Neutrophil (primary cell): ENCODE measurements around the gene TRPT1.

Experiments used
- H3K27ac ChIP-seq: fragments of 200-600 bp; sonication (generic); 2 replicates; pipeline ENCODE4 v1.5.1; 2016; ENCODE audit warnings: mild to moderate bottlenecking, moderate library complexity
- H3K27me3 ChIP-seq: fragments of 200-600 bp; sonication (generic); 2 replicates; pipeline ENCODE4 v1.6.0; 2016; ENCODE audit warnings: mild to moderate bottlenecking
- H3K36me3 ChIP-seq: fragments of 200-600 bp; sonication (generic); 2 replicates; pipeline ENCODE4 v1.5.1; 2017
- H3K4me1 ChIP-seq, 2 experiments: fragments of 200-600 bp in 1 of 2; sonication (generic) in 1 of 2; 1 replicate in 1 of 2; 2 replicates in 1 of 2; pipeline versions ENCODE4 v1.5.1 to v1.6.1; 2013 to 2016; ENCODE audit warnings: low read depth in 1 of 2, low read length in 1 of 2, mild to moderate bottlenecking in 1 of 2, moderate library complexity in 1 of 2; ENCODE audit not compliant: control insufficient read depth in 1 of 2, insufficient read depth in 1 of 2
- H3K4me3 ChIP-seq, 2 experiments: fragments of 200-600 bp in 1 of 2; sonication (generic) in 1 of 2; 1 replicate in 1 of 2; 2 replicates in 1 of 2; pipeline ENCODE4 v1.5.1; 2013 to 2016; ENCODE audit warnings: low read depth in 1 of 2, low read length in 1 of 2, mild to moderate bottlenecking in 1 of 2, moderate library complexity in 1 of 2
- H3K9me3 ChIP-seq: fragments of 200-600 bp; sonication (generic); 2 replicates; pipeline ENCODE4 v1.5.1; 2016
- TF ChIP-seq, protein P1 (sequence below): fragments of 200-600 bp; sonication (generic); IDR thresholded peaks from 2 replicates; pipeline ENCODE4 v1.5.1; 2016; ENCODE audit warnings: antibody characterized with exemption

The TRPT1 gene

DNA sequence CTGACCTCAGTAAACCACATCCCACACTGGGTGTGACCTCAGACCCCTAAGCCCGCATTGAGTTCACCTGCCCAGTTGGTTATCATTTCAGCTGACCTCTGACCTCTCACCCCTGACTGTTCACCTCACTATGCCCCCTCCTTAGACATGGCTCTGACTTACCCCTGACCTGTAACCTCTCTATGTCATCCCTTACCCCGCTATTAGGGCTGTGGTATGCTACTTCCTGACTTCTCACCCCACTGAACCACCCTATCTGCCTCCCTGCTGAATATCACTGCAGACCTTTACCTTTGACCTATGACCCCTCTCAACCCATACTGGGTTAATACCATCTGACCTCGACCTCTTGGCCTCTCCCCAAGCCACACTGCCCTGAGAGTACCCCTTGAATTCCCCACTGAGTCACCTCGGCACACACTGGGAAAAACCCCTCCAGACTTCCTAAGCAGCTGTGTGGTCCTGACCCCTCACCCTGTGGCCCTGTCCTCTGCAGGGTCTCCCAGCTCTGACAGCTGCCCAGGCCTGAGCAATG, 33.6 kb upstream of the TRPT1 start:
- peaks cover 67% of the 10 kb centered on the region for H3K36me3 ChIP-seq

DNA sequence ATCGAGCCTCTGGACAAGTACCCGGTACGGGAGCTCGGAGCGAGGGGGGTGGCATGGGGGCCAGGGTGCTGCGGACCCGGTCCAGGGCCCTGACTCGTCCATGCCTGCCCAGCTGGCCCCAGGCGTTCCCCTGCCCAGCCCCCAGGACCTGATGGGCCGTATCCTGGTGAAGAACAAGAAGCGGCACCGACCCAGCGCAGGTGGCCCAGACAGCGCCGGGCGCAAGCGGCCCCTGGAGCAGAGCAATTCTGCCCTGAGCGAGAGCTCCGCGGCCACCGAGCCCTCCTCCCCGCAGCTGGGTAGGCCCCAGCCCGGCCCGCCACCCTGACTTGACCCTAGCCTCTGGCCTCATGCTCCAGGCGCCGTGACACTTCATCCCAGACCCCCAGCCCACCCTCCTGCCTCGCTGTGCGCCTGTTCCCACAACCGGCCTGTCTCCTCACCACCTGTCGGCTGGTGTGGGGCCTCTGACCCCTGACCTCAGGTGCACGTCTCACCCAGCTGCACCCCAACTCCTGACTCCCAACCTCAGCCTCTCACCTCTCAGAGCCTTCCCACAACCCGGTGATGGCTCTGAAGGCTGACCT, 33.1 kb upstream of the TRPT1 start:
- Histone ChIP-seq H3K36me3 (peaks cover 64% of the 10 kb centered on the region), H3K27me3 (no peaks in the 10 kb centered on the region), H3K9me3 (no peaks in the 10 kb centered on the region), H3K4me3 (no peak overlapping the region), H3K4me1 (no peaks in the 10 kb centered on the region), H3K27ac (no peak overlapping the region)
- TF ChIP-seq, protein P1, sequence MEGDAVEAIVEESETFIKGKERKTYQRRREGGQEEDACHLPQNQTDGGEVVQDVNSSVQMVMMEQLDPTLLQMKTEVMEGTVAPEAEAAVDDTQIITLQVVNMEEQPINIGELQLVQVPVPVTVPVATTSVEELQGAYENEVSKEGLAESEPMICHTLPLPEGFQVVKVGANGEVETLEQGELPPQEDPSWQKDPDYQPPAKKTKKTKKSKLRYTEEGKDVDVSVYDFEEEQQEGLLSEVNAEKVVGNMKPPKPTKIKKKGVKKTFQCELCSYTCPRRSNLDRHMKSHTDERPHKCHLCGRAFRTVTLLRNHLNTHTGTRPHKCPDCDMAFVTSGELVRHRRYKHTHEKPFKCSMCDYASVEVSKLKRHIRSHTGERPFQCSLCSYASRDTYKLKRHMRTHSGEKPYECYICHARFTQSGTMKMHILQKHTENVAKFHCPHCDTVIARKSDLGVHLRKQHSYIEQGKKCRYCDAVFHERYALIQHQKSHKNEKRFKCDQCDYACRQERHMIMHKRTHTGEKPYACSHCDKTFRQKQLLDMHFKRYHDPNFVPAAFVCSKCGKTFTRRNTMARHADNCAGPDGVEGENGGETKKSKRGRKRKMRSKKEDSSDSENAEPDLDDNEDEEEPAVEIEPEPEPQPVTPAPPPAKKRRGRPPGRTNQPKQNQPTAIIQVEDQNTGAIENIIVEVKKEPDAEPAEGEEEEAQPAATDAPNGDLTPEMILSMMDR: no peak

More for the DNA sequence above, 33.6 kb upstream of the TRPT1 start:
- Histone ChIP-seq H3K4me3 (no peak overlapping the region), H3K9me3 (no peaks in the 10 kb centered on the region), H3K27ac (no peak overlapping the region), H3K4me1 (no peaks in the 10 kb centered on the region), H3K27me3 (no peaks in the 10 kb centered on the region)
- TF ChIP-seq, protein P1: no peak

DNA sequence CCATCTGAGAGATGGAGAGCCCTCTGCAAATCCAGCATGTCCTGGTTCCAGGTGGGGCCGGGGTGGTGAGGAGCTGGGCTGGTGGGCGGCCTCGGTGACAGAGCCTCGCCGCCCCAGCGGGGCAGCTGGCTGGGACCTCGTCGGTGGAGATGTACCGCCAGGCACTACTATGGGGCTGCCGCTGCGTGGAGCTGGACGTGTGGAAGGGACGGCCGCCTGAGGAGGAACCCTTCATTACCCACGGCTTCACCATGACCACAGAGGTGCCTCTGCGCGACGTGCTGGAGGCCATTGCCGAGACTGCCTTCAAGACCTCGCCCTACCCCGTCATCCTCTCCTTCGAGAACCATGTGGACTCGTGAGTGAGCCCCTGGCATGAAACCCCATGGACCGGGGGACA, 32.4 kb upstream of the TRPT1 start:
- TF ChIP-seq, protein P1: no peak
- no peaks in the 10 kb centered on the region for H3K4me1 ChIP-seq
- H3K4me3 ChIP-seq: no peak overlapping the region
- no peak overlapping the region for H3K27ac ChIP-seq
- H3K36me3 ChIP-seq: peaks cover 57% of the 10 kb centered on the region
- H3K9me3 ChIP-seq: no peaks in the 10 kb centered on the region
- H3K27me3 ChIP-seq: no peaks in the 10 kb centered on the region

DNA sequence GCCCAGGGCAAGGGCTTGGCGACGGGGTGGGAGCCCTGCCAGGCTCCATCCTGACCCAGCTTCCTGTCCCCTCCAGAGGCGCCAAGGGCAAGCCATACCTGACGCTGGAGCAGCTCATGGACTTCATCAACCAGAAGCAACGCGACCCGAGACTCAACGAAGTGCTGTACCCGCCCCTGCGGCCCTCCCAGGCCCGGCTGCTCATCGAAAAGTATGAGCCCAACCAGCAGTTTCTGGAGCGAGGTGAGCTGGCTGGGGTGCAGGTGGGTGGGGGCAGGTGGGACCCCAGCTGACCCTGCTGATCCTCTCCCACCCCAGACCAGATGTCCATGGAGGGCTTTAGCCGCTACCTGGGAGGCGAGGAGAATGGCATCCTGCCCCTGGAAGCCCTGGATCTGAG, 30.3 kb upstream of the TRPT1 start:
- Histone ChIP-seq H3K4me3 (no peak overlapping the region), H3K4me1 (peaks cover 14 to 17% of the 10 kb centered on the region in 2 experiments), H3K36me3 (peaks cover 37% of the 10 kb centered on the region), H3K9me3 (no peaks in the 10 kb centered on the region), H3K27me3 (no peaks in the 10 kb centered on the region), H3K27ac (no peak overlapping the region)
- TF ChIP-seq, protein P1: no peak

DNA sequence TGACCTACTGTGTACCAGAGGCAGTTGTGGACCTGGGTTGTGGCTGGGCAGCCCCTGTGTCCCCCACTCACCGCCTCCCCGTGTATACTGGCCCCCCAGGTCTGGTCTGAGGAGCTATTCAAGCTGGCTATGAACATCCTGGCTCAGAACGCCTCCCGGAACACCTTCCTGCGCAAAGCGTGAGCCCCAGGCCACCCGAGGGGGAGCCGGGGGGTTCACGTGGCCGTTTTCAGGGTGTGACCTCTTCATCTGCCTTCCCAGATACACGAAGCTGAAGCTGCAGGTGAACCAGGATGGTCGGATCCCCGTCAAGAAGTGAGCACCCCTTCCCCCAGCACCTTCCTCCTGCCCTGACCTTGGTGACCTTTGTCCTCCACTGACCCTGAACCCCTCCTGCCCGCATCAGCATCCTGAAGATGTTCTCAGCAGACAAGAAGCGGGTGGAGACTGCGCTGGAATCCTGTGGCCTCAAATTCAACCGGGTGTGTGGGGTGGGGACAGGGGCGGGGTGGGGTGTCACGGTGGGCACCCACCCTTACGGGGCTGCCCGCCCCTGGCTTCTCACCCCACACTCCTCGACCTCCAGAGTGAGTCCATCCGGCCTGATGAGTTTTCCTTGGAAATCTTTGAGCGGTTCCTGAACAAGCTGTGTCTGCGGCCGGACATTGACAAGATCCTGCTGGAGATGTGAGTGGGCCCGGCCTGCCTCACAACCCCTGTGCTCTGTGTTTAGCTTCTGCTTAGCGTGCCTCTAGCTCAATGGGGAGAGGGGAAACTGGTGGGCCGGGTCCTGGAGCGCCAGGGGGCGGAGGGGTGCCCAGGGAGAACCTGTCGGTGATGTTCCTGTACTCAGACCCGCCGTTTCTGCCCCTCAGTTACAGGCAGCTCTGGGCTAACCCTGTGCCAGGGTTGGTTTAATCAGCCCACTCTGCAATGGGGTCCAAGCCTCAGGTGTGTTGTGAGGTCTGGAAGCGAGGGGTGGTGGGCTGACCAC, 29.4 kb upstream of the TRPT1 start:
- H3K4me1 ChIP-seq: peaks cover 21 to 25% of the 10 kb centered on the region in 2 experiments

More for the DNA sequence above, 29.4 kb upstream of the TRPT1 start:
- peaks cover 5% of the 10 kb centered on the region for H3K27me3 ChIP-seq
- H3K36me3 ChIP-seq: peaks cover 37% of the 10 kb centered on the region
- no peaks in the 10 kb centered on the region for H3K9me3 ChIP-seq
- no peak overlapping the region for H3K27ac ChIP-seq
- no peak overlapping the region for H3K4me3 ChIP-seq
- TF ChIP-seq, protein P1: no peak
